ENCODE results near the gene LNX1.

LNX1 gene

DNA sequence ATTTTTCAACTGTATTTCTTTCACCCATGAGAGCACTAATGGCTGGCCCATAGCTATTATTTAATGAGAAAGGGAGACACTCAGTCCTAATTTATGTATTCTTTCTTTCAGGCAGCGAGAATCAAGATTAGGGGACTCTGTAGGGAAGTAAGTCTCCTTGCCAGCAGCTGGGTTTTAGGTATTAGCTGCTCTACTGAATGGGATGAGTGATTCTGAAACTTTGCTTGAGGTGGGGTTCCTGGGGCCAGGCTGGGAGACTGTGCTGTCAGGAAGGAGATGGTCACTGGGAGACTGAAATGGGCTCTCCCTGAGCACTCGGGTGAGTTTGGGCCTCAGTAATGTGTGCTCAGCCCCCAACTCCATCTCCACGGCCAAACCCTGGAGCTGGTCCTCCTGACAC, 78.7 kb downstream of the LNX1 start:
- Histone ChIP-seq H3K4me3 (ENCODE audit: low read depth, low read length) (no peak overlapping the region), H3K27ac (no peak overlapping the region), H3K36me3 (replicated peaks) (no peaks in the 10 kb centered on the region), H3K27me3 (replicated peaks) (no peaks in the 10 kb centered on the region)
- no peak for DNase-seq
- in situ Hi-C loops (cut with HindIII; ENCODE audit: low pct_ligation_motif_present, low sequenced_read_pairs) = no loop called here
- TF ChIP-seq, protein P1, sequence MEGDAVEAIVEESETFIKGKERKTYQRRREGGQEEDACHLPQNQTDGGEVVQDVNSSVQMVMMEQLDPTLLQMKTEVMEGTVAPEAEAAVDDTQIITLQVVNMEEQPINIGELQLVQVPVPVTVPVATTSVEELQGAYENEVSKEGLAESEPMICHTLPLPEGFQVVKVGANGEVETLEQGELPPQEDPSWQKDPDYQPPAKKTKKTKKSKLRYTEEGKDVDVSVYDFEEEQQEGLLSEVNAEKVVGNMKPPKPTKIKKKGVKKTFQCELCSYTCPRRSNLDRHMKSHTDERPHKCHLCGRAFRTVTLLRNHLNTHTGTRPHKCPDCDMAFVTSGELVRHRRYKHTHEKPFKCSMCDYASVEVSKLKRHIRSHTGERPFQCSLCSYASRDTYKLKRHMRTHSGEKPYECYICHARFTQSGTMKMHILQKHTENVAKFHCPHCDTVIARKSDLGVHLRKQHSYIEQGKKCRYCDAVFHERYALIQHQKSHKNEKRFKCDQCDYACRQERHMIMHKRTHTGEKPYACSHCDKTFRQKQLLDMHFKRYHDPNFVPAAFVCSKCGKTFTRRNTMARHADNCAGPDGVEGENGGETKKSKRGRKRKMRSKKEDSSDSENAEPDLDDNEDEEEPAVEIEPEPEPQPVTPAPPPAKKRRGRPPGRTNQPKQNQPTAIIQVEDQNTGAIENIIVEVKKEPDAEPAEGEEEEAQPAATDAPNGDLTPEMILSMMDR (IDR thresholded peaks at IDR 0.05; ENCODE audit: low read depth, low read length, missing control alignments) = no peak

GRCh38 chr4:53511014-53511413, 80.3 kb downstream of the LNX1 start:
- no peak for DNase-seq
- no peaks in the 10 kb centered on the region for H3K36me3 ChIP-seq (replicated peaks)
- no peak overlapping the region for H3K4me3 ChIP-seq (ENCODE audit: low read depth, low read length)
- in situ Hi-C loops (cut with HindIII; ENCODE audit: low pct_ligation_motif_present, low sequenced_read_pairs) = no loop called here
- H3K27ac ChIP-seq = no peak overlapping the region
- no peaks in the 10 kb centered on the region for H3K27me3 ChIP-seq (replicated peaks)
- TF ChIP-seq, protein P1 (IDR thresholded peaks at IDR 0.05; ENCODE audit: low read depth, low read length, missing control alignments) = no peak

DNA sequence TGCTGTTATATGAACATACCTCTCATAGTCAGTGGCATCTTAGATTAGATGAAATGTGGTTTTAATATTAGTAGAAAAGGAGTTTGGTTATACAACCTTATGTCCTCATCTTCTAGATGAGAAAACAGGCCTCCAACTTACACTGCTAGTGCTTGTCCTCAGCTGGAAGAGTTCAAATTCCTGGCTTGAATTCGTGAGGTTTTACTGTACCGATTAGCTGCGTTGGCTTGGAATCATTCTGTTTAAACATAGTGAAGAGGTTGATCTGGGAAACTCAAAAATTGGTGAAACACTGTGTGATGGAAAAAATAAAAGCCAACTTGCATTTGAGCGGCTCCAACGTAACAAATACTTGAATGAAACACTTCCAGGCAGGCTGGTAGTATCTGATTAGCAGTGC, 81.0 kb downstream of the LNX1 start:
- Histone ChIP-seq H3K27me3 (replicated peaks) (no peaks in the 10 kb centered on the region), H3K36me3 (replicated peaks) (no peaks in the 10 kb centered on the region), H3K4me3 (ENCODE audit: low read depth, low read length) (no peak overlapping the region), H3K27ac (no peak overlapping the region)
- in situ Hi-C loops (cut with HindIII; ENCODE audit: low pct_ligation_motif_present, low sequenced_read_pairs) = no loop called here
- DNase-seq = no peak
- TF ChIP-seq, protein P1 (IDR thresholded peaks at IDR 0.05; ENCODE audit: low read depth, low read length, missing control alignments) = no peak

- Histone ChIP-seq H3K27ac (peak overlapping the region; percentile 51), H3K36me3 (replicated peaks) (no peaks in the 10 kb centered on the region), H3K4me3 (ENCODE audit: low read depth, low read length) (no peak overlapping the region), H3K27me3 (replicated peaks) (no peaks in the 10 kb centered on the region)
- peak; percentile 68 for DNase-seq
- TF ChIP-seq, protein P1 (IDR thresholded peaks at IDR 0.05; ENCODE audit: low read depth, low read length, missing control alignments) = peak; percentile 47
- in situ Hi-C loops (cut with HindIII; ENCODE audit: low pct_ligation_motif_present, low sequenced_read_pairs) = no loop called here
These were observed 82.8 kb downstream of the LNX1 start for GRCh38 chr4:53508446-53508845.

GRCh38 chr4:53507671-53508286, 83.5 kb downstream of the LNX1 start:
- no peaks in the 10 kb centered on the region for H3K27me3 ChIP-seq (replicated peaks)
- peak overlapping the region; percentile 51 for H3K27ac ChIP-seq
- DNase-seq = peak; percentile 49
- in situ Hi-C loops (cut with HindIII; ENCODE audit: low pct_ligation_motif_present, low sequenced_read_pairs) = no loop called here
- TF ChIP-seq, protein P1 (IDR thresholded peaks at IDR 0.05; ENCODE audit: low read depth, low read length, missing control alignments) = no peak
- no peak overlapping the region for H3K4me3 ChIP-seq (ENCODE audit: low read depth, low read length)
- no peaks in the 10 kb centered on the region for H3K36me3 ChIP-seq (replicated peaks)

DNA sequence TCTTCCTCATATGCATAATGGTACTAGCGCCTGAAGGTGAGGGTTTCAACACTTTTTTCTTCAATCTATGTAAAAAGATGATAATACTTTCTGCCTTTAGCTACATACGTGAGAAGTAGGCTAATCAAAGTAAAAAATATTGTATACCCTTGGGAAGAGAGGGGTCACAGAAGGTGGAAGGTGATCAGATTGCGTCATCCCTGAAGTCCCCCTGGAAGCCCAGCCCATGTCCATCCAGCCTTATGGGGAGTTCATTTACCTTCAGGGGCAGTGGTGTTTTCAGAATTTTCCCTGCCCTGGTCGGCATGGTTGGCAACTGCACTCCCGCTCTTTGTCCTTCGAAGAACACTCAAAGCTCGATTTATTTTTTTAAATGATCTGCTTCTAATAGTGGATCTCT, 84.2 kb downstream of the LNX1 start:
- no peaks in the 10 kb centered on the region for H3K36me3 ChIP-seq (replicated peaks)
- H3K27me3 ChIP-seq (replicated peaks) = no peaks in the 10 kb centered on the region
- in situ Hi-C loops (cut with HindIII; ENCODE audit: low pct_ligation_motif_present, low sequenced_read_pairs) = no loop called here
- TF ChIP-seq, protein P1 (IDR thresholded peaks at IDR 0.05; ENCODE audit: low read depth, low read length, missing control alignments) = no peak
- H3K27ac ChIP-seq = no peak overlapping the region
- H3K4me3 ChIP-seq (ENCODE audit: low read depth, low read length) = no peak overlapping the region
- DNase-seq = no peak
